GM12874 (cell line): ENCODE results near the gene GK.

ENCODE experiments used
- CTCF ChIP-seq: IDR thresholded peaks from 2 replicates; pipeline ENCODE4 v1.5.1; 2011; ENCODE audit warnings: low read depth, mild to moderate bottlenecking, control low read depth, low read length, moderate library complexity; ENCODE audit not compliant: insufficient read depth

The GK gene

GRCh38 chrX:30690330-30690729, 37.1 kb downstream of the GK start:
- no peak for TF ChIP-seq CTCF

- no peak for TF ChIP-seq CTCF
Observed at GRCh38 chrX:30693999-30694650, 40.9 kb downstream of the GK start.

GRCh38 chrX:30702736-30703135, 49.5 kb downstream of the GK start:
- TF ChIP-seq CTCF = no peak

GRCh38 chrX:30706216-30706775, 53.1 kb downstream of the GK start:
- no peak for TF ChIP-seq CTCF

GRCh38 chrX:30712214-30712613, 59.0 kb downstream of the GK start:
- no peak for TF ChIP-seq CTCF

GRCh38 chrX:30713061-30713525, 59.9 kb downstream of the GK start:
- peak; percentile 19; the same call in 1 of the 2 replicates for TF ChIP-seq CTCF

- no peak for TF ChIP-seq CTCF
Observed at GRCh38 chrX:30714138-30714537, 60.9 kb downstream of the GK start.
